ENCODE results near the gene PMM1. TPM values are rescaled to one million over a fixed set of nuclear protein-coding genes. Genes with fewer than 3 reads are reported as not detected.
A peak's percentile ranks its signal among the peaks of the same experiment; 100 is the strongest.
"Not testable (repeated sequence)": the region's sequence is repeated elsewhere in the genome, so short reads cannot be mapped to it uniquely, and the experiment has no call there.

Gene PMM1
- total RNA-seq, 1 experiment from 2014 or later: 14.4 TPM

DNA sequence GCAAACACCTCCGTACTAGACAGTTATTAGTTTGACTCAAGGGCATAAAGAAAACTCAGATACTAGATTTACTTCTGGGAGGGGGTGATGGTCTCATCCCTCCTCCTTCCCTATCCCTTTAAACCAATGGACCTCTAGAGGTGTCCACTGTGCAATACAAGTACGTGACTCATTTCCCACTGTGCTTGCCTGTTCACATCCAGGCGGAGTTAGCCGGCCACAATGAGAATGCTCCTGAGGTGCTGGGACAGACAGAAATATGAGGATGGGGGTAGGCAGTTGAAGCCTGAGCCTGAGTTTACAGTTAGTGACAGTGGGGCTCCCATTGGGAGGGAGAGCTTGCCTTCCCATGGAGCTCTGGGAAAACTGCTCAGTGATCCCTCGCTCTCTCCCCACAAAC lies 8.4 kb upstream of the PMM1 start:
- DNase-seq (ENCODE audit: extremely low read depth, low read depth): no peak

- DNase-seq (ENCODE audit: extremely low read depth, low read depth): no peak
These were observed 8.0 kb upstream of the PMM1 start for GRCh38 chr22:41597635-41597953.

GRCh38 chr22:41596776-41597634 lies 7.4 kb upstream of the PMM1 start:
- peak; percentile 44 for DNase-seq (ENCODE audit: extremely low read depth, low read depth)

GRCh38 chr22:41595703-41596102 lies 6.1 kb upstream of the PMM1 start:
- DNase-seq (ENCODE audit: extremely low read depth, low read depth): no peak

DNA sequence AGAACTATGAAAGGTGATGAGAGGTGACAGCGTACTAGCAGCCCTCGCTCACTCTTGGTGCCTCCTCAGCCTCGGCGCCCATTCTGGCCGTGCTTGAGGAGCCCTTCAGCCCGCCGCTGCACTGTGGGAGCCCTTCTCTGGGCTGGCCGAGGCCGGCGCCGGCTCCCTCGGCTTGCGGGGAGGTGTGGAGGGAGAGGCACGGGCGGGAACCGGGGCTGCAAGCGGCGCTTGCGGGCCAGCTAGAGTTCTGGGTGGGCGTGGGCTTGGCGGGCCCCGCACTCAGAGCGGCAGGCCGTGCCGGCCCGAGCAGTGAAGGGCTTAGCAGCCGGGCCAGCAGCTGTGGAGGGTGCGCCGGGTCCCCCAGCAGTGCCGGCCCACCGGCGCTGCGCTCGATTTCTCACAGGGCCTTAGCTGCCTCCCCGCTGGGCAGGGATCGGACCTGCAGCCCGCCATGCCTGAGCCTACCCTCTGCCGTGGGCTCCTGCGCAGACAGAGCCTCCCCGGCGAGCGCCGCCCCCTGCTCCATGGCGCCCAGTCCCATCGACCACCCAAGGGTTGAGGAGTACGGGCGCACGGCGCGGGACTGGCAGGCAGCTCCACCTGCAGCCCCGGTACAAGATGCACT lies 3.8 kb upstream of the PMM1 start:
- not testable (repeated sequence) for DNase-seq (ENCODE audit: extremely low read depth, low read depth)

DNA sequence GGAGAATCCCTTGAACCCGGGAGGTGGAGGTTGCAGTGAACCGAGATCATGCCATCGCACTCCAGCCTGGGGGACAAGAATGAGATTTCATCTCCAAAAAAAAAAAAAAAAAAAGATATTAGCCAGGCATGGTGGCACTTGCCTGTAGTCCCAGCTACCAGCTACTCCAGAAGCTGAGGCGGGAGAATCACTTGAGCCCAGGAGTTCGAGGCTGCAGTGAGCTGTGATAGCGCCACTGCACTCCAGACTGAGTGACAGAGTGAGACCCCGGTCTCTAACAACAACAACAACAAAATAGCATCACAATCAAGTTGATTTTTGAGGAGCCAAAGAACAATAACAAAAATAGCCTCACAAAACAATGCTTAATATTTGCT lies 2.3 kb downstream of the PMM1 start:
- no peak for DNase-seq (ENCODE audit: extremely low read depth, low read depth)

DNA sequence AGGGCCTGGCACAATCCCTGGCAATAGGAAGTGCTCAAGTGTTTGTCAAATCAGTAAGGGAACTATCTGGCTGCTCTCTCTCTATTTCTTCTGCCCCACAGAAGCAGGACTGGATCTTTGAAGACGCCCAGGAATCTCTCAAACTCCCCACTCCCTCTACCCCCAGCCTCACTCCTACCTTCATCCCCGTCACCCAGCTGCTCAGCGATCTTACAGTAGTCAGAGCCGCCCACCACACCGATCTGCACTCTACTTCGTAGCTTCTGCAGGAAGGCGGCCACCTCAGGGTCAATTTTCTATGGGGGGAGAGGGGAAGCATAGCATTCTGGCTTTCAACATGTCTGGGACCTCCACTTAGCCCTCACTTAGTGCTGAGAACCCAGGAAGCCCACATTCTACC lies 3.7 kb downstream of the PMM1 start:
- DNase-seq (ENCODE audit: extremely low read depth, low read depth): no peak

GRCh38 chr22:41584881-41585280 lies 4.8 kb downstream of the PMM1 start:
- no peak for DNase-seq (ENCODE audit: extremely low read depth, low read depth)

DNA sequence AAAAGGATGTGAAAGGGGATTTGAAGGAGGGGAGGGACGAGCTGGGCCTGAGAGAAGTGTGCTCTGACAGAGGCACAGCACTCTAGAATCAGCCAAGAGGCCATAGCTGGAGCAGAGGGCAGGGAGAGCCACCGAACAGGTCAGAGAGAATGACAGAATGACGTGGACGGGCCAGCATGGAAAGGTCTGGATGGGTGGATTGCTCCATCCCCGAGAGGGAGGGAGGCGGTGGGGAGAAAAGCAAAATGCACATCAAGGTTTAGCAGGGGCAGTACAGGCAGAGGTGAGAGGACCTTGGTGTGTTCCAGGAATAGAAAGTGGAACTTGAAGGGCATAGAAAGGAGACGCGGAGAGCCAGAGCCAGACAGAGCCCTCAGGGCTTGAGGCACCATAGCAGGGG lies 6.9 kb downstream of the PMM1 start:
- DNase-seq (ENCODE audit: extremely low read depth, low read depth): no peak

- no peak for DNase-seq (ENCODE audit: extremely low read depth, low read depth)
These were observed 9.7 kb downstream of the PMM1 start for GRCh38 chr22:41579997-41580355.

GRCh38 chr22:41579297-41579996 lies 10.2 kb downstream of the PMM1 start:
- no peak for DNase-seq (ENCODE audit: extremely low read depth, low read depth)

DNA sequence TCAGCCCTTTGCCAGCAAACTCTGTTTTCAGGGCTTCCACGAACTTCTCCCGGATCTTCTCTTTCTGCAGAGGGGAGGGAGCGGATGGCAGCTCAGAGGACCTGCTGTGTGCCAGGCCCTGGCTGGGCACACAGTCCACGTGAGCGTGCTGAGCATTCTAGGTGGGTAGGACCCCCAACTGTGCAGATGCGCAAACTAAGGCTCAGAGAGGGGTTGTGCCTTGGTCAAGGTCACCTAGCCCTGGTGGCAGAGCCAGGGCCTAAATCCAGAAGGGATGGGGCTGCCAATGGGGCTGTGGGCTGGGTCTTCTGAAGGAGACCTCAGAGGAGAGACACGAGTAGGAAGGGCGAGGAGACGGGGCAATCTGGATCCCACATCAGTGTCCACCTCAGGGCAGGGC lies 10.8 kb downstream of the PMM1 start:
- DNase-seq (ENCODE audit: extremely low read depth, low read depth): no peak

DNA sequence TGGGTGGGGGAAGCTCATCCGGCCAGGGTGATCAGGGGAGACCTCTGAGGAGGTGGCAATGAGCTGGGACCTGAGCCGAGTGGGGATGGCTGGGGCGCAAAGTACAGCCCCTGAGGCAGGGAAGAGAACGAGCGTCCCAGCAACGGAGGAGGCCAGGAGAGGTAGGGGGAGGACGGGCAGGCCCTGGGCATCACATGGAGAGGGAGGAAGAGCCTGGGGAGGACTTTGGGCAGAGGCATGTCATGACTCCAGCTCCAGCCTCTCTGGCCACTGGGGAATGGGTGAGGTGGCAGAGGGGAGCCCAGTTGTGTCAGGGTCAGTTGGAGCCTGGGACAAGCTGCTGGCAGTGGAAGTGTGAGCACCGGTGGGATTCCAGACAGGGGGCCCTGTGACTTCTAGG lies 11.5 kb downstream of the PMM1 start:
- DNase-seq (ENCODE audit: extremely low read depth, low read depth): no peak

- peak; percentile 42 for DNase-seq (ENCODE audit: extremely low read depth, low read depth)
These were observed 12.8 kb downstream of the PMM1 start for GRCh38 chr22:41576877-41577276.

- DNase-seq (ENCODE audit: extremely low read depth, low read depth): no peak
These were observed 14.1 kb downstream of the PMM1 start for GRCh38 chr22:41575533-41575932.

DNA sequence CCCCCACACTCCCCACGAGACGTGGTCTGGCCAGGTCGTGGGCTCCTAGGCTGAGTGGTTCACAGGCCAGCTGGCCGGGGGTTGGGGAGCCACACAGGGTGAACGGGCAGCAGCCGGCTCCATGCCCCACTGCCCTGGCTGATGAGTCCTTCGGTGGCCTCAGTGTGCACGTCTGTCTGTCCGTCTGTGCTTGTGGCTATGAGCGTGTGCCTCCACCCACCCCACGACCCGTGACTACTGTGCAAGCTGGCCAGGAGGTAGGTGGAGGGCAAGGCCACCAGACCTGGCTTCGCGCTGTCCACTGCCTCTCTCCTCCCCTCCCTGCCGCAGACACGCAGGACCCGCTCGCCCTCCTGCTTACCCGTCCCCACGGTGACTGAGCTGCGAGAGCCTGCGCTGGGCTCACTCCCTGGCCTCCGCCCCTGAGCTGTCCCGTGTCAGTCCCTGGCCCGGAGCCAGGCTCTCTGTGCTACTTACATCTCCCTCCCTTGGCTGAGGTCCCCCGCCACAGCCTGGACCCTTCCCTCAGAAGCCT lies 14.7 kb downstream of the PMM1 start:
- no peak for DNase-seq (ENCODE audit: extremely low read depth, low read depth)

- no peak for DNase-seq (ENCODE audit: extremely low read depth, low read depth)
These were observed 16.0 kb downstream of the PMM1 start for GRCh38 chr22:41573677-41574076.

DNA sequence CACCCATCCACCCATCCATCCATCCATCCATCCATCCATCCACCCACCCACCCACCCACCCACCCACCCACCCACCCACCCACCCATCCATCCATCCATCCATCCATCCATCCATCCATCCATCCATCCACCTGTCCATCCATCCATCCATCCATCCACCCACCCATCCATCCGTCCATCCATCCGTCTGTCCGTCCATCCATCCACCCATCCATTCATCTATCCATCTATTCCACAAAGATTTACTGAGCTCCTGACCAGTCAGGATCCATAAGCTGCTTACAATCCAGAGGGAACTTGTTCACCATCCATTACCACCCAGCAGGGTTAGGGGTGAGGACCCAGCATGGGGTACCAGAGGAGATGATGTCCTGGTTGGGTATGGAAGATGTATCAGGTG lies 17.3 kb downstream of the PMM1 start:
- DNase-seq (ENCODE audit: extremely low read depth, low read depth): not testable (repeated sequence)

- no peak for DNase-seq (ENCODE audit: extremely low read depth, low read depth)
These were observed 17.9 kb downstream of the PMM1 start for GRCh38 chr22:41571786-41572185.

GRCh38 chr22:41570221-41570620 lies 19.4 kb downstream of the PMM1 start:
- no peak for DNase-seq (ENCODE audit: extremely low read depth, low read depth)

DNA sequence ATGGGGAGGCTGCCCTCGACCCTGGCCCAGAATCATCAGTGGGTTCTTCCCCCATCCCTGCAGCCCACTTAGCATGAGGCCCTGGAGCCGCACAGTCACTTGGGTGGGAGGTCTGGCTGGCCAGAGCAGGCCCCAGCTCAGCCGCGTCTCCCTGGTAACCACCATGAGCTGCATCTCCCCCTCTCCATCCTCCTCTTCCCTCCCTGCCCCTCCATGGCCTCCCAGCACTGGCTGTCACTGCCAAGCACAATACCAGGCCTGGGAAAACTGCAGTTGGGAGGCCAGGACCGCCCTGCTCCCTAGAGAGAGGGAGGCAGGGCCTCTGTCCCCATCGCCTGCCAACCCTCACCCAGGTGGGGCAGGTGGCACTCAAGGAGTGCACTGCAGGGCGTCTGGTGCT lies 20.8 kb downstream of the PMM1 start:
- no peak for DNase-seq (ENCODE audit: extremely low read depth, low read depth)

GRCh38 chr22:41567512-41567768 lies 22.2 kb downstream of the PMM1 start:
- no peak for DNase-seq (ENCODE audit: extremely low read depth, low read depth)
